WTC11 (cell line): ENCODE data around the gene CBFA2T3. TPM values are rescaled to one million over a fixed set of nuclear protein-coding genes. Genes with fewer than 3 reads are reported as not detected.

Experiments used
- ATAC-seq: fragments of 200-7000 bp; cut with Tn5 transposase; 2 replicates; pipeline ENCODE4 v1.10.0; 2021; ENCODE audit warnings: mild to moderate bottlenecking, moderate library complexity
- CTCF ChIA-PET: fragments of 300-600 bp; sonication (Branson Sonifier 250); formaldehyde crosslinking; loops from one replicate; lab custom pipeline; 2021; ENCODE audit warnings: antibody characterized with exemption; lab: Charles Lee
- POLR2A ChIA-PET: fragments of 350-600 bp; sonication (Branson Sonifier 250); formaldehyde crosslinking; loops from one replicate; lab custom pipeline; 2021; ENCODE audit warnings: antibody characterized with exemption; lab: Charles Lee
- DNase-seq: peaks from one replicate; pipeline ENCODE4 v3.0.0; 2021; ENCODE audit warnings: low spot score
- H3K27ac Mint-ChIP-seq: 2 replicates; pipeline ENCODE4 v1.8.0; 2021; ENCODE audit warnings: mixed read lengths
- H3K27me3 Mint-ChIP-seq: 2 replicates; pipeline ENCODE4 v1.8.0; 2021; ENCODE audit warnings: low read depth, mild to moderate bottlenecking, moderate library complexity, mixed read lengths
- H3K36me3 Mint-ChIP-seq: 2 replicates; pipeline ENCODE4 v1.8.0; 2021; ENCODE audit warnings: mixed read lengths
- H3K4me1 Mint-ChIP-seq: 2 replicates; pipeline ENCODE4 v1.8.0; 2022; ENCODE audit warnings: mixed read lengths
- H3K4me3 Mint-ChIP-seq: 2 replicates; pipeline ENCODE4 v1.8.0; 2021; ENCODE audit warnings: mild to moderate bottlenecking, moderate library complexity, mixed read lengths
- H3K9me3 Mint-ChIP-seq: 2 replicates; pipeline ENCODE4 v1.8.0; 2021; ENCODE audit warnings: mixed read lengths
- ATF6 ChIP-seq: sonication (generic); formaldehyde crosslinking; IDR thresholded peaks from 2 replicates; pipeline ENCODE4 v1.8.1; 2023; ENCODE audit warnings: mild to moderate bottlenecking, missing genetic modification reagents
- CTCF ChIP-seq: fragments of 200-600 bp; IDR thresholded peaks from 2 replicates; pipeline ENCODE4 v1.8.0; 2022; ENCODE audit warnings: antibody characterized with exemption
- E2F4 ChIP-seq: sonication (generic); formaldehyde crosslinking; IDR thresholded peaks from 2 replicates; pipeline ENCODE4 v1.8.1; 2022; ENCODE audit warnings: low read depth, mild to moderate bottlenecking, moderate library complexity, missing genetic modification reagents, borderline replicate concordance
- ETV6 ChIP-seq: sonication (generic); formaldehyde crosslinking; IDR thresholded peaks from 2 replicates; pipeline ENCODE4 v1.8.1; 2022; ENCODE audit warnings: mild to moderate bottlenecking, missing genetic modification reagents
- FOXP4 ChIP-seq: sonication (generic); formaldehyde crosslinking; IDR thresholded peaks from 2 replicates; pipeline ENCODE4 v1.8.0; 2022; ENCODE audit warnings: mild to moderate bottlenecking, missing genetic modification reagents
- GRHL2 ChIP-seq: fragments of 250-450 bp; sonication (Bioruptor Pico); IDR thresholded peaks from 2 replicates; pipeline ENCODE4 v1.8.0; 2022; ENCODE audit warnings: mild to moderate bottlenecking, moderate library complexity; ENCODE audit not compliant: insufficient replicate concordance, severe bottlenecking
- GTF2I ChIP-seq: fragments of 250-450 bp; sonication (Bioruptor Pico); conservative IDR thresholded peaks from 2 replicates; pipeline ENCODE4 v1.4.0; 2021; ENCODE audit warnings: mild to moderate bottlenecking
- HMGA2 ChIP-seq: fragments of 250-450 bp; sonication (Bioruptor Pico); IDR thresholded peaks from 2 replicates; pipeline ENCODE4 v1.4.0; 2021; ENCODE audit warnings: mild to moderate bottlenecking, moderate library complexity
- JAZF1 ChIP-seq: fragments of 250-450 bp; sonication (Bioruptor Pico); IDR thresholded peaks from 2 replicates; pipeline ENCODE4 v1.9.0; 2021; ENCODE audit warnings: moderate library complexity, mild to moderate bottlenecking, inconsistent platforms
- JUN ChIP-seq: sonication (generic); formaldehyde crosslinking; IDR thresholded peaks from 2 replicates; pipeline ENCODE4 v1.8.0; 2023; ENCODE audit warnings: mild to moderate bottlenecking, missing genetic modification reagents
- NFYB ChIP-seq: sonication (generic); formaldehyde crosslinking; conservative IDR thresholded peaks from 2 replicates; pipeline ENCODE4 v1.8.0; 2022; ENCODE audit warnings: low read depth, missing genetic modification reagents
- STAT6 ChIP-seq: sonication (generic); formaldehyde crosslinking; conservative IDR thresholded peaks from 2 replicates; pipeline ENCODE4 v1.8.1; 2023; ENCODE audit warnings: mild to moderate bottlenecking, low read depth, missing genetic modification reagents, moderate library complexity
- TP53 ChIP-seq: sonication (generic); formaldehyde crosslinking; IDR thresholded peaks from 2 replicates; pipeline ENCODE4 v1.8.1; 2023; ENCODE audit warnings: mild to moderate bottlenecking, missing genetic modification reagents
- USF1 ChIP-seq: sonication (generic); formaldehyde crosslinking; IDR thresholded peaks from 2 replicates; pipeline ENCODE4 v1.8.0; 2022; ENCODE audit warnings: mild to moderate bottlenecking, missing genetic modification reagents
- ZNF219 ChIP-seq: sonication (generic); formaldehyde crosslinking; IDR thresholded peaks from 2 replicates; pipeline ENCODE4 v1.8.0; 2023; ENCODE audit warnings: missing genetic modification reagents, mild to moderate bottlenecking, borderline replicate concordance
- ZNF317 ChIP-seq: sonication (generic); formaldehyde crosslinking; IDR thresholded peaks from 2 replicates; pipeline ENCODE4 v1.8.1; 2023; ENCODE audit warnings: low read depth, mild to moderate bottlenecking, moderate library complexity, missing genetic modification reagents, borderline replicate concordance
- total RNA-seq: library from RNA; stranded (reverse); gene quantifications from 3 replicates; pipeline ENCODE4 v1.2.3, GENCODE V29; 2021

Gene CBFA2T3
- total RNA-seq, 1 experiment from 2014 or later, result 2.6 TPM

- no peak for ATAC-seq
- POLR2A ChIA-PET, result interaction anchor here (0.6 kb wide), 1 partner anchor 177 kb away, joined by 5 read pairs; no protein-coding TSS in a partner anchor
Observed at GRCh38 chr16:88932929-88933328, 44.1 kb downstream of the CBFA2T3 start.

GRCh38 chr16:88931936-88932335, 45.1 kb downstream of the CBFA2T3 start:
- DNase-seq, result no peak
- H3K27me3 Mint-ChIP-seq, result no peaks in the 10 kb centered on the region
- no peaks in the 10 kb centered on the region for H3K36me3 Mint-ChIP-seq
- H3K27ac Mint-ChIP-seq, result no peak overlapping the region
- POLR2A ChIA-PET, result no interaction called here
- peaks cover 7% of the 10 kb centered on the region for H3K9me3 Mint-ChIP-seq
- ATAC-seq, result no peak
- H3K4me3 Mint-ChIP-seq, result no peak overlapping the region
- CTCF ChIA-PET, result no interaction called here
- H3K4me1 Mint-ChIP-seq, result peaks cover 2% of the 10 kb centered on the region; the same call in 1 of the 2 replicates
- TF ChIP-seq STAT6 (CRISPR knock-in tag), result no peak
- no peak for TF ChIP-seq USF1 (CRISPR knock-in tag)
- no peak for TF ChIP-seq TP53 (CRISPR knock-in tag)
- TF ChIP-seq ETV6, result no peak

More at GRCh38 chr16:88932929-88933328, 44.1 kb downstream of the CBFA2T3 start:
- no peak for DNase-seq
- Mint-ChIP-seq H3K36me3 (no peaks in the 10 kb centered on the region), H3K4me3 (no peak overlapping the region), H3K9me3 (peaks cover 7% of the 10 kb centered on the region)
- no peak for TF ChIP-seq CTCF
- TF ChIP-seq JAZF1 (CRISPR knock-in tag), result no peak
- no peak for TF ChIP-seq E2F4 (CRISPR knock-in tag)
- no peak for TF ChIP-seq JUN (CRISPR knock-in tag)
- no peak for TF ChIP-seq NFYB (CRISPR knock-in tag)
- no peak for TF ChIP-seq FOXP4 (CRISPR knock-in tag)
- no peak for TF ChIP-seq ZNF317 (CRISPR knock-in tag)
- TF ChIP-seq ZNF219, result no peak
- TF ChIP-seq GTF2I (CRISPR knock-in tag), result no peak
- no peak for TF ChIP-seq GRHL2 (CRISPR knock-in tag)
- TF ChIP-seq HMGA2, result no peak
- no peak for TF ChIP-seq ATF6 (CRISPR knock-in tag)
- TF ChIP-seq, all 79 proteins: peak for 0
- CTCF ChIA-PET, result no interaction called here
- Mint-ChIP-seq H3K27me3 (no peaks in the 10 kb centered on the region), H3K4me1 (no peaks in the 10 kb centered on the region), H3K27ac (no peak overlapping the region)
